ENCODE data around the gene SEC24D.

GRCh38 chr4:118799231-118799942 is 36.5 kb downstream of the SEC24D start:
- TF ChIP-seq CTCF (IDR thresholded peaks at IDR 0.05; ENCODE audit: low read depth, low read length, poor library complexity, severe bottlenecking) (no peak), EZH2phosphoT487 (IDR thresholded peaks at IDR 0.05; ENCODE audit: borderline replicate concordance, low read length) (no peak)

Data from DOHH2 (cell line).